Omental fat pad (tissue), 4 donors: Measurements from ENCODE around the gene INS. TPM values are rescaled to one million over a fixed set of nuclear protein-coding genes. Genes with fewer than 3 reads are reported as not detected.
"Not testable (repeated sequence)": the region's sequence is repeated elsewhere in the genome, so short reads cannot be mapped to it uniquely, and the experiment has no call there.

ENCODE experiments used
- ATAC-seq: fragments of 150-250 bp; one replicate; pipeline ENCODE4 v1.9.1; 2016; ENCODE audit warnings: mild to moderate bottlenecking, moderate library complexity; ENCODE audit not compliant: low FRiP score
- DNase-seq: peaks from one replicate; pipeline ENCODE4 v3.0.0-alpha.2; 2019; ENCODE audit warnings: low spot score
- CTCF ChIP-seq, 3 donors: fragments of 450-650 bp; IDR thresholded peaks; one replicate each; pipeline ENCODE4 v1.5.1; 2016 to 2017; ENCODE audit warnings: antibody characterized with exemption in 3 of 3, mild to moderate bottlenecking in 3 of 3, moderate library complexity in 2 of 3
- total RNA-seq, 4 donors: library from RNA; depleted of rRNA; stranded (reverse); fragments of >200 nt; gene quantifications; one replicate each; pipeline ENCODE4 v1.1.0, GENCODE V29; 2016

INS gene
- total RNA-seq, 4 donors from 2014 or later = not detected

- DNase-seq (no peak), ATAC-seq (no peak)
- TF ChIP-seq CTCF (IDR thresholded peaks at IDR 0.05) = no peak
Observed at GRCh38 chr11:2197771-2198520, 36.9 kb upstream of the INS start.

- peak in 2 of 3 donors; percentile 23 to 81 for TF ChIP-seq CTCF (IDR thresholded peaks at IDR 0.05)
- no peak for ATAC-seq
- DNase-seq = peak; percentile 36
Observed at GRCh38 chr11:2196970-2197770, 36.2 kb upstream of the INS start.

GRCh38 chr11:2195756-2196088, 34.7 kb upstream of the INS start:
- DNase-seq = no peak

GRCh38 chr11:2194877-2195755, 34.1 kb upstream of the INS start:
- ATAC-seq (no peak), DNase-seq (no peak)
- TF ChIP-seq CTCF (IDR thresholded peaks at IDR 0.05) = no peak

More at GRCh38 chr11:2195756-2196088, 34.7 kb upstream of the INS start:
- no peak for ATAC-seq
- no peak for TF ChIP-seq CTCF (IDR thresholded peaks at IDR 0.05)

- not testable (repeated sequence) for ATAC-seq, DNase-seq
Observed at GRCh38 chr11:2193888-2194595, 33.0 kb upstream of the INS start.

GRCh38 chr11:2193099-2193887, 32.3 kb upstream of the INS start:
- TF ChIP-seq CTCF (IDR thresholded peaks at IDR 0.05) = no peak
- ATAC-seq (no peak), DNase-seq (no peak)
